A549 (cell line): ENCODE measurements around the gene SOS1. TPM values are rescaled to one million over a fixed set of nuclear protein-coding genes. Genes with fewer than 3 reads are reported as not detected.

ENCODE experiments used
- ATAC-seq, 2 experiments: fragments of 200-7000 bp in 1 of 2; fragments of >200 bp in 1 of 2; cut with Nextera tagmentation in 1 of 2; cut with Tn5 transposase in 1 of 2; 3 replicates each; pipeline versions ENCODE4 v1.8.0 to v1.9.1; 2018 to 2020; ENCODE audit warnings: mild to moderate bottlenecking in 1 of 2, moderate library complexity in 1 of 2
- CTCF ChIA-PET: fragments of 300-600 bp; sonication (Branson Sonifier 250); formaldehyde crosslinking; extraction: SDS; loops from one replicate; lab custom pipeline; 2021; ENCODE audit warnings: antibody characterized with exemption, inconsistent platforms; lab: Yijun Ruan, JAX
- POLR2A ChIA-PET: fragments of 350-600 bp; formaldehyde crosslinking; extraction: SDS; loops from one replicate; lab custom pipeline; 2021; ENCODE audit warnings: antibody characterized with exemption, inconsistent platforms; lab: Yijun Ruan, JAX
- DNase-seq, 2 experiments: peaks; one replicate each; pipeline versions ENCODE4 v3.0.0 to v3.0.0-alpha.2; 2011 to 2016; ENCODE audit warnings: low read depth in 1 of 2, low spot score in 1 of 2
- FAIRE-seq: peaks from 2 replicates; lab custom pipeline; 2011; peaks lifted over from hg19 to GRCh38; lab: Jason Lieb, UNC
- H3K27ac ChIP-seq, 2 experiments: fragments of >200 bp; sonication (Bioruptor Twin); formaldehyde crosslinking; 3 replicates each; pipeline ENCODE4 v1.5.1; 2016 to 2017
- H3K4me1 ChIP-seq: fragments of >200 bp; sonication (Bioruptor Twin); formaldehyde crosslinking; 3 replicates; pipeline ENCODE4 v1.6.1; 2016
- H3K4me2 ChIP-seq: fragments of >200 bp; sonication (Bioruptor Twin); formaldehyde crosslinking; 3 replicates; pipeline ENCODE4 v1.6.1; 2016
- H3K4me3 ChIP-seq: fragments of >200 bp; sonication (Bioruptor Twin); formaldehyde crosslinking; 3 replicates; pipeline ENCODE4 v1.5.1; 2016
- H3K9me3 ChIP-seq: fragments of >200 bp; sonication (Bioruptor Twin); formaldehyde crosslinking; 3 replicates; pipeline ENCODE4 v1.6.1; 2016
- BHLHE40 ChIP-seq: IDR thresholded peaks from 2 replicates; pipeline ENCODE4 v1.6.1; 2012; ENCODE audit warnings: low read depth, low read length, inconsistent platforms
- CBX8 ChIP-seq: fragments of 200-600 bp; sonication (generic); IDR thresholded peaks from 2 replicates; pipeline ENCODE4 v1.6.1; 2016
- CHD2 ChIP-seq: fragments of 150-350 bp; IDR thresholded peaks from 2 replicates; pipeline ENCODE4 v1.6.1; 2014; ENCODE audit warnings: low read length; ENCODE audit not compliant: partially characterized antibody
- EHF ChIP-seq: fragments of 250-450 bp; sonication (Bioruptor Pico); IDR thresholded peaks from 2 replicates; pipeline ENCODE4 v1.5.0; 2020; ENCODE audit warnings: mild to moderate bottlenecking
- EHMT2 ChIP-seq: fragments of 200-600 bp; sonication (generic); IDR thresholded peaks from 2 replicates; pipeline ENCODE4 v1.6.1; 2016; ENCODE audit warnings: antibody characterized with exemption, low read depth, mild to moderate bottlenecking, moderate library complexity
- EP300 ChIP-seq, 2 experiments: fragments of >200 bp; sonication (Bioruptor Twin); formaldehyde crosslinking; IDR thresholded peaks; 2 replicates in 1 of 2; 3 replicates in 1 of 2; pipeline ENCODE4 v1.6.1; 2016 to 2017
- FOSB ChIP-seq: fragments of 250-450 bp; sonication (Bioruptor Pico); IDR thresholded peaks from 2 replicates; pipeline ENCODE4 v1.5.0; 2020; ENCODE audit warnings: mild to moderate bottlenecking, moderate library complexity
- FOSL2 ChIP-seq, 2 experiments: fragments of 450-650 bp in 1 of 2; fragments of >200 bp in 1 of 2; sonication (Bioruptor Twin) in 1 of 2; formaldehyde crosslinking; IDR thresholded peaks; 2 replicates each; pipeline versions ENCODE4 v1.5.0 to v1.6.1; 2016 to 2020; ENCODE audit warnings: mild to moderate bottlenecking in 1 of 2, moderate library complexity in 1 of 2
- GATA3 ChIP-seq: IDR thresholded peaks from 2 replicates; pipeline ENCODE4 v1.6.1; 2012; ENCODE audit warnings: borderline replicate concordance
- HOXB13 ChIP-seq: fragments of 250-450 bp; sonication (Bioruptor Pico); IDR thresholded peaks from 2 replicates; pipeline ENCODE4 v1.5.0; 2020; ENCODE audit warnings: low read depth, mild to moderate bottlenecking, moderate library complexity
- HOXB5 ChIP-seq: fragments of 250-450 bp; sonication (Bioruptor Pico); IDR thresholded peaks from 2 replicates; pipeline ENCODE4 v1.5.0; 2020; ENCODE audit warnings: mild to moderate bottlenecking, moderate library complexity
- POLR2AphosphoS2 ChIP-seq: conservative IDR thresholded peaks from 2 replicates; pipeline ENCODE4 v1.6.1; 2012; ENCODE audit warnings: low read length, improper control_type of control experiment, inconsistent platforms
- RCOR1 ChIP-seq: fragments of 150-350 bp; IDR thresholded peaks from 2 replicates; pipeline ENCODE4 v1.6.1; 2014; ENCODE audit warnings: antibody characterized with exemption, low read length, low read depth
- ZFP36 ChIP-seq: fragments of 450-650 bp; IDR thresholded peaks from 2 replicates; pipeline ENCODE4 v1.6.1; 2014; ENCODE audit warnings: borderline replicate concordance; ENCODE audit not compliant: partially characterized antibody
- ZNF302 ChIP-seq: fragments of 250-450 bp; sonication (Bioruptor Pico); IDR thresholded peaks from 2 replicates; pipeline ENCODE4 v1.9.0; 2021; ENCODE audit warnings: inconsistent platforms, mild to moderate bottlenecking, moderate library complexity
- ZSCAN20 ChIP-seq: fragments of 250-450 bp; sonication (Bioruptor Pico); IDR thresholded peaks from 2 replicates; pipeline ENCODE4 v1.8.0; 2022; ENCODE audit warnings: mild to moderate bottlenecking, moderate library complexity
- WGBS: methylation state at CpG from one replicate; pipeline ENCODE4 v1.1.6; 2017; ENCODE audit errors: missing lambda C conversion rate; 5-methylcytosine and 5-hydroxymethylcytosine counted together
- polyA plus RNA-seq, 4 experiments: library from polyadenylated mRNA; depleted of rRNA in 3 of 4; stranded (reverse); fragments of >200 nt; fragmentation: RNase III in 1 of 4; extraction: RNeasy Plus Mini Kit Qiagen cat#74134 plus additional on column Dnase treatment in 1 of 4; gene quantifications; 2 replicates in 3 of 4; 3 replicates in 1 of 4; pipeline ENCODE4 v1.2.3, GENCODE V29; 2011 to 2017
- TF ChIP-seq, protein P1 (sequence below): fragments of 150-350 bp; IDR thresholded peaks from 2 replicates; pipeline ENCODE4 v1.6.1; 2014; ENCODE audit warnings: low read depth, mild to moderate bottlenecking, low read length
- TF ChIP-seq, protein P2 (sequence below): IDR thresholded peaks from 2 replicates; pipeline ENCODE4 v1.6.1; 2012
- TF ChIP-seq, protein P3 (sequence below): fragments of >200 bp; sonication (Bioruptor Twin); formaldehyde crosslinking; IDR thresholded peaks from 3 replicates; pipeline ENCODE4 v1.5.1; 2016
- TF ChIP-seq, protein P4 (sequence below): IDR thresholded peaks from 2 replicates; pipeline ENCODE4 v1.6.1; 2012; ENCODE audit warnings: low read depth, borderline replicate concordance

The SOS1 gene
- polyA plus RNA-seq, 2 of the 4 experiments (the other 2 are of a cell fraction): 19.6 to 48.9 TPM

DNA sequence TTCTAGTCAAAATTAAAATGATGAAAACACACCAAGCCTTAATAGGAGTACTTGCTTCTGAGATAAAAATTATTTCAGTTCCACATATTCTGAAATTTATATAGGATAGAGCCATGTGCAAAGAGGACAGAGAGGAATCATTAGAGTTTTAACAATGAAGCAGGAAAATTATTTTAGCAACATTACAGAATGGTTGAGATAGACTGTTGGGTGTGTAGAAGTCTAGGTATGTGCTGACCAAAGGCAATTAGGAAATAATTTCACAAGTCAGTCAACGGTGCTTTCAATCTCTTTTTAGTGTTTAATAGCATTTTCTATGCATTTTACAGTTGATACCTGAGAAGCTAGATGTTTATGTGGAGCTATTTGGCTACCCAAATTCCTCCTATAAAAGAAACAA is 25.2 kb downstream of the SOS1 start:
- TF ChIP-seq CBX8 (no peak), BHLHE40 (no peak), ZSCAN20 (CRISPR knock-in tag) (no peak)
- H3K4me2 ChIP-seq: no peak overlapping the region

DNA sequence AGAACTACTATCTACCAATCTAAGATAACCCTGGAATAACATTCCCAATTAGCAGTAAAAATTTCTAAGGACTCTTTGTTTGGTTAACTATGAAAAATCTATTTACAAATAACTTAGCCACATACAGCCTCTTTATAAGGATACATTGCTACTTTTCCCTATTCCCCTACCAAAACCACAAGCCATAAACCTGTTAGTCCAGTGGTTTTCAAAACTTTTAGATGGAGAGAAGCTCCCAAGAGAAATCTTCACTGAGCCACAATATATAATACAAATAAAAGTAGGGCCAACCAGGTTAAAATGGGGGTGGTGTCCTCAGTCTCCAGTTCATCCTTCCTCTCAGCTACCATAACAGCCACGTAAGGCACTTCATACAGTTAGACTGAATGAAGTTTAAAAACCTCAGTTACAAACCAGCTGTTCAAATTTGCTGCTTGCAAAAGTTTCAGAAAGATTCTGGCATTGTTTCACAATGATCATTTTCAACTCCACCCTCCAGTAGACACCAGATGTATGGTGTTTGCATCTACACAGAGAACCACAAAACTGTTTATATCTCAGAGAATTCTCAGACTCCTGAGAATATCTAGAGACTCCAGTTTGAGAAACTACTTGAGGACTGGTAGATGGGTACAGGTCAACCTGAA is 26.0 kb downstream of the SOS1 start:
- 90% methylated on average over 1 of the region's 1 CpG for WGBS
- H3K4me2 ChIP-seq: no peak overlapping the region
- H3K4me1 ChIP-seq: peaks cover 8% of the 10 kb centered on the region; the same call in 1 of the 3 replicates
- H3K4me3 ChIP-seq: no peak overlapping the region
- ChIA-PET CTCF (interaction anchor here (0.8 to 1.5 kb wide), 3 partner anchors 28 to 135 kb away, joined by 3 to 5 read pairs (median 4); no protein-coding TSS in a partner anchor), POLR2A (no interaction called here)
- H3K27ac ChIP-seq: no peak overlapping the region
- DNase-seq: no peak
- no peak for ATAC-seq
- no peaks in the 10 kb centered on the region for H3K9me3 ChIP-seq
- FAIRE-seq: no peak
- TF ChIP-seq FOSL2 (IDR thresholded peaks at IDR 0.05) (no peak), FOSL2 (CRISPR knock-in tag; IDR thresholded peaks at IDR 0.05) (no peak), POLR2AphosphoS2 (no peak), EP300 (IDR thresholded peaks at IDR 0.05) (no peak), EHF (CRISPR knock-in tag) (no peak), ZFP36 (no peak), EHMT2 (no peak), ZNF302 (CRISPR knock-in tag) (no peak), BHLHE40 (no peak), CHD2 (no peak), HOXB5 (no peak), FOSB (CRISPR knock-in tag) (no peak), RCOR1 (no peak), GATA3 (no peak), HOXB13 (CRISPR knock-in tag) (no peak), CBX8 (no peak)
- TF ChIP-seq, protein P1, sequence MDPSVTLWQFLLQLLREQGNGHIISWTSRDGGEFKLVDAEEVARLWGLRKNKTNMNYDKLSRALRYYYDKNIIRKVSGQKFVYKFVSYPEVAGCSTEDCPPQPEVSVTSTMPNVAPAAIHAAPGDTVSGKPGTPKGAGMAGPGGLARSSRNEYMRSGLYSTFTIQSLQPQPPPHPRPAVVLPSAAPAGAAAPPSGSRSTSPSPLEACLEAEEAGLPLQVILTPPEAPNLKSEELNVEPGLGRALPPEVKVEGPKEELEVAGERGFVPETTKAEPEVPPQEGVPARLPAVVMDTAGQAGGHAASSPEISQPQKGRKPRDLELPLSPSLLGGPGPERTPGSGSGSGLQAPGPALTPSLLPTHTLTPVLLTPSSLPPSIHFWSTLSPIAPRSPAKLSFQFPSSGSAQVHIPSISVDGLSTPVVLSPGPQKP: no peak
- TF ChIP-seq, protein P2, sequence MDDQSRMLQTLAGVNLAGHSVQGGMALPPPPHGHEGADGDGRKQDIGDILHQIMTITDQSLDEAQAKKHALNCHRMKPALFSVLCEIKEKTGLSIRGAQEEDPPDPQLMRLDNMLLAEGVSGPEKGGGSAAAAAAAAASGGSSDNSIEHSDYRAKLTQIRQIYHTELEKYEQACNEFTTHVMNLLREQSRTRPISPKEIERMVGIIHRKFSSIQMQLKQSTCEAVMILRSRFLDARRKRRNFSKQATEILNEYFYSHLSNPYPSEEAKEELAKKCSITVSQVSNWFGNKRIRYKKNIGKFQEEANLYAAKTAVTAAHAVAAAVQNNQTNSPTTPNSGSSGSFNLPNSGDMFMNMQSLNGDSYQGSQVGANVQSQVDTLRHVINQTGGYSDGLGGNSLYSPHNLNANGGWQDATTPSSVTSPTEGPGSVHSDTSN: no peak
- TF ChIP-seq, protein P3, sequence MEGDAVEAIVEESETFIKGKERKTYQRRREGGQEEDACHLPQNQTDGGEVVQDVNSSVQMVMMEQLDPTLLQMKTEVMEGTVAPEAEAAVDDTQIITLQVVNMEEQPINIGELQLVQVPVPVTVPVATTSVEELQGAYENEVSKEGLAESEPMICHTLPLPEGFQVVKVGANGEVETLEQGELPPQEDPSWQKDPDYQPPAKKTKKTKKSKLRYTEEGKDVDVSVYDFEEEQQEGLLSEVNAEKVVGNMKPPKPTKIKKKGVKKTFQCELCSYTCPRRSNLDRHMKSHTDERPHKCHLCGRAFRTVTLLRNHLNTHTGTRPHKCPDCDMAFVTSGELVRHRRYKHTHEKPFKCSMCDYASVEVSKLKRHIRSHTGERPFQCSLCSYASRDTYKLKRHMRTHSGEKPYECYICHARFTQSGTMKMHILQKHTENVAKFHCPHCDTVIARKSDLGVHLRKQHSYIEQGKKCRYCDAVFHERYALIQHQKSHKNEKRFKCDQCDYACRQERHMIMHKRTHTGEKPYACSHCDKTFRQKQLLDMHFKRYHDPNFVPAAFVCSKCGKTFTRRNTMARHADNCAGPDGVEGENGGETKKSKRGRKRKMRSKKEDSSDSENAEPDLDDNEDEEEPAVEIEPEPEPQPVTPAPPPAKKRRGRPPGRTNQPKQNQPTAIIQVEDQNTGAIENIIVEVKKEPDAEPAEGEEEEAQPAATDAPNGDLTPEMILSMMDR: no peak
- TF ChIP-seq, protein P4, sequence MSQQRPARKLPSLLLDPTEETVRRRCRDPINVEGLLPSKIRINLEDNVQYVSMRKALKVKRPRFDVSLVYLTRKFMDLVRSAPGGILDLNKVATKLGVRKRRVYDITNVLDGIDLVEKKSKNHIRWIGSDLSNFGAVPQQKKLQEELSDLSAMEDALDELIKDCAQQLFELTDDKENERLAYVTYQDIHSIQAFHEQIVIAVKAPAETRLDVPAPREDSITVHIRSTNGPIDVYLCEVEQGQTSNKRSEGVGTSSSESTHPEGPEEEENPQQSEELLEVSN: no peak

More for the DNA sequence above, 25.2 kb downstream of the SOS1 start:
- DNase-seq: no peak
- 91% methylated on average over 1 of the region's 1 CpG for WGBS
- no peak for ATAC-seq
- CTCF ChIA-PET: interaction anchor here (0.6 to 1.7 kb wide), 7 partner anchors 10 to 135 kb away, joined by 3 to 5 read pairs (median 3); no protein-coding TSS in a partner anchor
- no peak for FAIRE-seq
- no peak overlapping the region for H3K27ac ChIP-seq
- POLR2A ChIA-PET: no interaction called here
- no peak overlapping the region for H3K4me3 ChIP-seq
- H3K4me1 ChIP-seq: peaks cover 12% of the 10 kb centered on the region; the same call in 1 of the 3 replicates
- H3K9me3 ChIP-seq: no peaks in the 10 kb centered on the region
